Heart left ventricle (tissue), 13 donors: ENCODE measurements around the gene PTPN1.

Experiments
- CTCF ChIP-seq, 12 donors: fragments of 200-600 bp; sonication (generic) in 4 of 12; IDR thresholded peaks; one replicate each; pipeline versions ENCODE4 v1.5.0 to v1.8.0; 2018 to 2022; ENCODE audit warnings: antibody characterized with exemption in 12 of 12, mild to moderate bottlenecking in 5 of 12
- POLR2A ChIP-seq, 2 donors: fragments of 450-650 bp; IDR thresholded peaks; one replicate each; pipeline ENCODE4 v1.6.1; 2017; ENCODE audit warnings: antibody characterized with exemption in 2 of 2, mild to moderate bottlenecking in 2 of 2, moderate library complexity in 2 of 2
- donor health status: ischemic (EF 13 %, LVEDD 7.1; RV severe dilation, severe dysfunction).
- donor health status: DM: no; HTN: yes; CAD: no.
- donor health status: DM: no; HTN: no; CAD: no.
- donor health status: ischemic (EF 25% LVEDD 6.9; RV normal size, moderate dysfunction).
- donor health status: ischemic (EF 25% LVEDD 5.7; RV mildly dilated, moderate dysfunction).
- donor health status: ischemic (EF 35%, LVEDD 5.7; RV mildly dilated, moderate dysfunction).
- donor health status: nonischemic (EF 11% LVEDD 7.7; RV severe dilation, severe dysfunction).
- donor health status: DM: yes; HTN: yes; CAD: no.
- donor health status: PGD.
- donor health status: ischemic (EF 29% LVEDD 5.4; RV normal size, mild dysfunction).
- donor health status: nonischemic (EF 23%, LVEDD 6.1; RV moderate dilation, normal function).

GRCh38 chr20:50555662-50556061 lies 45.5 kb downstream of the PTPN1 start:
- TF ChIP-seq POLR2A (IDR thresholded peaks at IDR 0.05) (no peak), CTCF (IDR thresholded peaks at IDR 0.05) (no peak)
